NCI-H1436 (cell line): ENCODE data around the gene PXMP2.

Experiments
- DNase-seq: peaks from one replicate; lab custom pipeline; 2025; lab: John Stamatoyannopoulos, UW

Gene PXMP2

GRCh38 chr12:132687211-132688164 is at the start of gene PXMP2, which contains the start of gene POLE:
TSS of gene PXMP2 (plus strand) at chr12:132687587. CDS start at chr12:132687671, 84 bp downstream.
TSS of gene POLE (minus strand) at chr12:132687342. CDS start at chr12:132687315, 27 bp downstream.
- DNase-seq: peak; percentile 92

GRCh38 chr12:132637811-132638210 is 49.6 kb upstream of the PXMP2 start:
- no peak for DNase-seq

GRCh38 chr12:132638541-132639408 is 48.6 kb upstream of the PXMP2 start:
- no peak for DNase-seq

GRCh38 chr12:132639956-132640520 is 47.3 kb upstream of the PXMP2 start:
- no peak for DNase-seq

- no peak for DNase-seq
Observed at GRCh38 chr12:132640936-132641335, 46.5 kb upstream of the PXMP2 start.

GRCh38 chr12:132641811-132642650 is 45.4 kb upstream of the PXMP2 start:
- no peak for DNase-seq

- DNase-seq: no peak
Observed at GRCh38 chr12:132642846-132643835, 44.2 kb upstream of the PXMP2 start.

- DNase-seq: no peak
Observed at GRCh38 chr12:132646850-132647249, 40.5 kb upstream of the PXMP2 start.

GRCh38 chr12:132647858-132648257 is 39.5 kb upstream of the PXMP2 start:
- no peak for DNase-seq

- DNase-seq: no peak
Observed at GRCh38 chr12:132648616-132649225, 38.7 kb upstream of the PXMP2 start.

- DNase-seq: no peak
Observed at GRCh38 chr12:132649226-132649945, 38.0 kb upstream of the PXMP2 start.

- no peak for DNase-seq
Observed at GRCh38 chr12:132651444-132652100, 35.8 kb upstream of the PXMP2 start.

- no peak for DNase-seq
Observed at GRCh38 chr12:132653567-132654290, 33.7 kb upstream of the PXMP2 start.

GRCh38 chr12:132657004-132657727 is 30.2 kb upstream of the PXMP2 start:
- DNase-seq: no peak

GRCh38 chr12:132658149-132658894 is 29.1 kb upstream of the PXMP2 start:
- no peak for DNase-seq

GRCh38 chr12:132659146-132659545 is 28.2 kb upstream of the PXMP2 start:
- no peak for DNase-seq
